Activated CD4-positive, alpha-beta T cell treated with anti-CD3 and anti-CD28 coated beads, Interleukin-2, amount 50 U/mL, for 1 hour (primary cell): ENCODE measurements around the gene GPR31.

ENCODE experiments used
- DNase-seq: peaks from one replicate; pipeline ENCODE4 v3.0.0-alpha.2; 2020

Gene GPR31

DNA sequence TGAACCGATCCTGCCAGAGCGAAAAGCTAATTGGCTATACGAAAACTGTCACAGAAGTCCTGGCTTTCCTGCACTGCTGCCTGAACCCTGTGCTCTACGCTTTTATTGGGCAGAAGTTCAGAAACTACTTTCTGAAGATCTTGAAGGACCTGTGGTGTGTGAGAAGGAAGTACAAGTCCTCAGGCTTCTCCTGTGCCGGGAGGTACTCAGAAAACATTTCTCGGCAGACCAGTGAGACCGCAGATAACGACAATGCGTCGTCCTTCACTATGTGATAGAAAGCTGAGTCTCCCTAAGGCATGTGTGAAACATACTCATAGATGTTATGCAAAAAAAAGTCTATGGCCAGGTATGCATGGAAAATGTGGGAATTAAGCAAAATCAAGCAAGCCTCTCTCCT, 20.7 kb downstream of the GPR31 start:
- DNase-seq: no peak

DNA sequence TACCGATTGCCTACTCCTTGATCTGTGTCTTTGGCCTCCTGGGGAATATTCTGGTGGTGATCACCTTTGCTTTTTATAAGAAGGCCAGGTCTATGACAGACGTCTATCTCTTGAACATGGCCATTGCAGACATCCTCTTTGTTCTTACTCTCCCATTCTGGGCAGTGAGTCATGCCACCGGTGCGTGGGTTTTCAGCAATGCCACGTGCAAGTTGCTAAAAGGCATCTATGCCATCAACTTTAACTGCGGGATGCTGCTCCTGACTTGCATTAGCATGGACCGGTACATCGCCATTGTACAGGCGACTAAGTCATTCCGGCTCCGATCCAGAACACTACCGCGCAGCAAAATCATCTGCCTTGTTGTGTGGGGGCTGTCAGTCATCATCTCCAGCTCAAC, 21.4 kb downstream of the GPR31 start:
- DNase-seq: no peak

DNA sequence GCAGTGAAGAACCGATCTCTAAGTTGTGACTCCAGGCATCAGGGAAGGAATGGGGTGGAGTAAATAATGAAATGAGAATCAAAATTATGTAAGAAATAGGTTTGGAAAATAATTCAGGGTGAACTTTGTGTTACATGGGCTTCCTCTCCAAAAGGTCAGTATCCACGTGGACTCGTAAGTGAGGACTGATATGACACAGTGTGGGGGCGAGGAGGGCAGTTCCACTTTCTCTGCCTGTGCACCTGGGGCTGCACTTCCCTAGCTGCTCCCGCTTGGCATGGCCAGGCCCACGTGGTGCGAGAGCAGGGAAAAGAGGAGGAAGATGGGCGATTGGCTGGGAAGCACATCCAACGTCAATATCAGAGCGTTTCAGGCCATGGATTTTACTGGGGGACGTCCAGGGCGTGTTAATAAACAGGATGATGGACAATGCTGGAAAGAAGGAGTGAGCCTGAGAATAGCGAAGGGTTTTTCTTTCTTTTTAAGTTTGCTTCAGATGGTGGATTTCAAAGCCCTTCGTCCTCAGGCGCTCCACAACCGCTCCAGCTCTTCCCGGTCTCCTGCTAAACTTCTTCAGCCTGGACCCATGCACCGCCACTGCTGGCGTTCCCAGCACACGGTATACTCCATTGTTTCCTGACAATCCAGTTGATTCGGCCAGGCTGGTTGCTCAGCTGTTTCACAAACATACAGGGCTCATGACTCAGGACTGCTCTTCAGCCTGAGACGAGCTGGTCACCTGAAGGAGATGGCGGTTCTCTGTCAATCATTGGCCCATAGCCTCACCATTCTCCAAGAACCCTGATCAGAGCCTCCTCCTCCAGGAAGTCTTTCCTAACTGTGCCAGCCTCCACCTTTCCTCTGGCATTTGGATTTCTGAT, 23.1 kb downstream of the GPR31 start:
- no peak for DNase-seq

DNA sequence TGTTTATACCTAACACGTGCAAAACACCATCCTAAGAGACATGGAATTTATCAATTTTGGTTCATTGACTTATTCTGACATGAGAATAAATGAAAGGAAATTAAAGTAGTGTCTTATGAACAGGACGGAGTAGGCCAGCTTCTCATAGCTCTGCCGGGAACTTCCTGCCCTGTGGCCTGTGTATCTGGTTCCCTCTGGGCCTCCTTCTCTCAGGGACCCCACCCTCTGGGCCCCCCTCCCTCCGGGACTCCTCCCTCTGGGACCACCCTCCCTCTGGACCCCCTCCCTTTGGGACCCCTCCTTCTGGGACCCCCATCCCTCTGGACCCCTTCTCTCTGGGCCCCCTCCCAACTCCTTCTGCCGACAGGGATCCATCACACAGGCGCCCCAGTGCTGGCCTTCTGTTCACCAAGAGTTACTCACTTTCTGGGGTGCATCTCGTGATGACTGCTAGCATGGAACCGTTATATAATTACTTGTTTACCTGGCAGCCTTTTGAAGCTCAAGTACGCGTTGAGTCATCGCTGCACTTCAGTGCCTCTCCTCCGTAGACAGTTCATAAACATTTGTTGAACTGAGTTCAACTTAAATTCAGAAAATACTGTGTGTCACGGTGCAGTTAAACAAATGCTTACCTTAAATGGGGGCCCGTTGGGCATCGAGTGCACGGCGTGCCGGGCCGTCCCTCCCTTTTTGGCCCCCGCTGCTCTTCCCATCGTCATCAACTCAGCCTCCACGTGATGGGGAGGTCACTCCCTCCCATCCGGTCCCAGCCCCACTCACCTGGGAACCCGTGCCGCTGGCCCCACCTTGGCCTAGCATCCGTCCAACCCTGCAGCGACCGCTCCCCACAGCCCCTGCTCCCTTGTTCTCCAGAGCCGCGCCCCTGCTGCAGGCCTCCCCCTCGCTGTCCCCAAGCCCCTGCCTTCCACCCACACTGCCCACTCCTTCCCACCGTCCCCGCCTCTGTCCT, 26.8 kb downstream of the GPR31 start:
- DNase-seq: no peak

DNA sequence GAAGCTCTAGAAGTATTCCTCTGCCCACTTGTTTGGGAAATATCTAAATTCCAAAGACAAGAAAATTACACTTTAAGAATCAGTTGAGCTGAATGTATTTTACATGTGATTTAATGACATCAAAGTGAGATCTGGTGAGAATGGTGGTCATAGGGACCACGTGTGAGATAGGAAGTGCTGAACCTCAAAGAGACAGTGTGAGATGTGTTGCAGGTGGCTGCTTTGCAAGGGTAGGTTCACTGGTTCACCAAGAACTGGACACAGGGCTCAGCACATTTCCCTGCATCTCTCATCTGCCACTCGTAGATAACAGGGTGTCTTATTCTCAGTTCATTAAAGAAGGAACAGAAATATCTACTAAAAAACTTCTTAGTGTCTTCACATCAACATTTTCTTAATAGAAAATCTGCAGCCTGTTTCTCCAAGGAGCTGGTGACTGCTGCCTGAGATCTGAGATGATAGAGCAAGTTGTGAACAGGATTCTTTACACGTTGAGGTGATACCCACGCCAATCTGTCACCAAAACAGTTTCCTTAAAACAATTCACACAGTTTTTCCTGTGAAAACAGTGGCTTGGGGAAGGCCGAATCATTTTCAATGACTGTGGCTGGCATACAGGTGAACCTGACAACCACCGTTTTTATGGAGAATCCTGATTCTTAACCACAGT, 27.6 kb downstream of the GPR31 start:
- DNase-seq: no peak

DNA sequence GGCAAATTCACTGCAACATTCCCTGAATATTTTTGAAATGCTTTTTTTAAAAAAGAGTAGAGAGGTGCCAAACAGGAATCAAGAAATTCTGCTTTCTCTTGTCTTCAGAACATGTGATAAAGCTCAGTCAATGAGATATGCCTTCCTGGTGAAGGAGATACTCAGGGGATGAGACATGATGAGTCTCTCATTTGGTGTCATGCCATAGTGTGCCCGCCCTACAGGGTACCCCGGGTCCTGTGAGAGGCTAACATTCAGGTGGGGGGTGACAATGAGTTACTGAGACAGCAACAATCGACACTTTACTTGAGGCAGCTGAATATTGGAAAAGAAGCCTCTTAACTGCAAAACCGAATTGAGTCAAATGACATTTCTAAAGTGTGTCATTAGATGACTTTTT, 28.2 kb downstream of the GPR31 start:
- DNase-seq: no peak

DNA sequence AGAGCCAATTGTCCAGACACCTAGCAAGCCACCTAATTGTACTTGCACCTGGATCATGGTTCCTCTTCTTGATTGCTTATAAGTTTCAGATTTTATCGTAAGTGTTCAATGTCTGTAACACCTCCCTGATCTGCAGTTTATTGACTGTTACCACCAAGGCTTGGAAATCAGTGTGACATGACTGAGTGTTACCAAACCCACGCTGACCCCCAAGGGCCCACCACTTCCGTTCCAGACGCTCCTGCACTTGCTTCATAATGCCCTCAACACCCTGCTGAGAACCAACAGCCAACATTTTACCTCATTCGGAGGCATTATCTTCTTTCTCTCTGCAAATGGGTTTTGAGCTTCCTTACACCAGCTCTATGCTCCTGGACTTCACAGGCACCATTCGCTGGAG, 28.6 kb downstream of the GPR31 start:
- no peak for DNase-seq

DNA sequence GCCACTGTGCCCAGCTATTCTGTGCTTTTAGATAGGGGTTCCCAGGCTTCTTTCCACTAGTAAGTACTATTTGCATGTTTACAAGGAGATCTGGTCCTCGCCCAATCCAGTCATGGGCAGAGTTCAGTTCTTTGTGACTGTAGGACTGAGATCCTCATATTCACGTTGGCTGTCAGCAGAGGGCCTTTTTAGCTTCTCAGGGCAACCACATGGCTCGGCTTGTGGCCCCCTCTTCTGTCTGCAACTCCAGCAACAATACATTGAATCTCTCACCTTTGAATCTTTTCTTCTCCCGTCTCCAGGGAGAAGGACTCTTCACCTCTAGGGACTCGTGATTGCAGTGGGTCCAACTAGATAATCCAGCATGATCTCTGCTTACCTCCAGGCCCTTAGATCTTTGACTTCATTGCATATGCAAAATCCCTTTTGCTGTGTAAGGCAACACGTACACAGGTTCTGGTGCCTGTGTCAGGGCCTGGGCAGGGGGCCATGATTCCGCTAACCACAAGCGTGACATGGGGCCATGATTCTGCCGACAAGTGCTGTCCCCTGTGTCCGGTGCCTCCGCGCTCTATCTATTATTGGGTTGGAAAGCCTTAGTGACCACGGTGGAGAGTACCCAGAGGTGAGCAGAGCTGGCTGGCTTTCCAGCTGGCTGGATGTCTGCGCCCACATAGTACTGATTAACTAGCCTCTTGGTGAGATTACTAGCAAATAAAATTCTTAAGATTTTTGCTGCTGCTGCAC, 29.8 kb downstream of the GPR31 start:
- no peak for DNase-seq

DNA sequence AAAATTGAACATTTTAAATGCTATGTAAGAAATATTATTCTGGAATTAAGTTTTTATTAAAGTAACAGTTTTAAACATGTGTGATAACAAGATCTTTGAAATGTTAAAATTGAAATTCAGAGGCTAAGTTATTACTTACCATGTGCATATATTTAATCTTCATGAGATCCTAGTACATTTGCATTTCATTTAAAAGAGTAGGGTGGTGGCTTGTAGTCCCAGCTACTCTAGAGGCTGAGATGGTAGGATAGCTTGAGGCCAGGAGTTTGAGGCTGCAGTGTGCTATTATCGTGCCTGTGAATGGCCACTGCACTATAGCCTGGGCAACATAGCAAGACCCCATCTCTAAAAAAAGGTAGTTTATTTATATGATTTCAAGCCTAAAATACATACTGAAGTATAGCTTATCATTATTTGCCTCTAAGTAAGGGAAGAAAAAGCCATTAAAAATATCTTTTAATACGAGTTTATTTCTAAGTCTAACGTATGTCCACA, 31.9 kb downstream of the GPR31 start:
- no peak for DNase-seq

DNA sequence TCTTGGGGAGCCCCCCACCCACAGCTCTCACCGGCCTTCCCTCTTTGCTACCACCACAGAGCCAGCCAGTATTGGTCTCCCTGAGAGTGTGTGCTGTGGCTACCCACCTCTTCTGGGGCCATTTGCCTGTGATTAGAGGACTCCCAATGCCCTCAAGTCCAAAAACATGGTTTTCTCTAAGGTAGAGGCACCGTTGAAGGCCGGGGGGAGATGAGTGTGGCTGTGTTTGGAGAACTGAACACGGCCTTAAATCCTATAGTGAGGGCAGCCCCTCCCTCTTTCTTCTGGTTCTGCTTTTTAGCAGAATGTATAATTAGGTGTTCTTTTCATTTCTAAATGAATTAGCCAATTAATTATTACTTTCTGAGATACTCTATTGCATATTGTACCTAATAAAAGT, 32.4 kb downstream of the GPR31 start:
- no peak for DNase-seq

DNA sequence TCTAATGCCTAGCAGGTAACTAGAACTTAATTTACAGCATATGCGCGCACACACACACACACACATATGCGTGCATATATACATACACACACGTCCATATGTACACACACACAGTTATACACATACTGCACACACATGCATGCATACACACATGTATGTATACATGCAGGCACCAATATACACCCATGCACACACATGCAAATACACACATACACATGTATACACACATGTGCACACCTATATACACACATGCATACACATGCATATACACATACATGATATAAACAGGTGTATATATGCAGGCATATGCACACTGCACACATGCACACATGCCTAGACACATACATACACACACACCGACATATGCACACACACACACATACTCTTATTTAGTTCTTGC, 33.0 kb downstream of the GPR31 start:
- DNase-seq: no peak

DNA sequence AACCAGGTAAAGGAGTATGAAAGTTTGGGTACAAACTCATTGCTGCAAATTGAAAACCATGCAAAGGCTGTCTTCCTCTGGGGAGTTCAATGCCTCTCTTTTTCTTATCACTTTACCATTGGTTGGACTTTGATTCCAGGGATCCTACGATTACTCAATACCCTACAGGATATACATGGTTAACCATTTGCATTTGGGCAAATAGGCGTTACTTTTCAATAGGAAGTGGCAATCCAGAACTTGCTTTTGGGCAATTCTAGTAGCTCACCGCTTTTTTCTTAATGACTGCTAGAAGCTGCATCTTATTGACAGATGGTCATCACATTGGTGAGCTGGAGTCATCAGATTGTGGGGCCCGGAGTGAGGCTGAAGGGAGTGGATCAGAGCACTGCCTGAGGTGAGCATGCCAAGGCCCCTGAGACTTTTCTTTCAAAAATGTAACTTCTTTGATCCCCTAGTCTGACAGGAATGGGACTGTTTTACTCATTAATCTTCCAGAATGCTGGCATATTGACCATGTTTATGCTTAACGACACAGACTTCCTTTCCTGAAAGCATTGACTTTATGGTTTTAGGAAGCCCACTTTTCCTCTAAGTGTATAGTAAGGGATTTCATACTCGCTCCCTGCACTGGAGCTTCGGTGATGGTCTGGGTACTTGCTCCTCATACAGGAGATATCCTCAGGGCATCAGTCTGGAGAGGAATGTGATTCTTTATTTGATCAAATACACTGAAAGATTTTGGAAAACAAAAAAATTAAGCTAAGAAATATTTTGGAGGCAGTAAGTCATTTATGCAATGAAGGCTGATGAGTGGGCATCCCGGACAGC, 34.7 kb downstream of the GPR31 start, which contains the start of gene CCR6:
Gene CCR6, plus strand, starts transcription at position 270 of the 831 bp plus-strand sequence. CDS start 13,039 bp downstream, outside the sequence.
- no peak for DNase-seq

DNA sequence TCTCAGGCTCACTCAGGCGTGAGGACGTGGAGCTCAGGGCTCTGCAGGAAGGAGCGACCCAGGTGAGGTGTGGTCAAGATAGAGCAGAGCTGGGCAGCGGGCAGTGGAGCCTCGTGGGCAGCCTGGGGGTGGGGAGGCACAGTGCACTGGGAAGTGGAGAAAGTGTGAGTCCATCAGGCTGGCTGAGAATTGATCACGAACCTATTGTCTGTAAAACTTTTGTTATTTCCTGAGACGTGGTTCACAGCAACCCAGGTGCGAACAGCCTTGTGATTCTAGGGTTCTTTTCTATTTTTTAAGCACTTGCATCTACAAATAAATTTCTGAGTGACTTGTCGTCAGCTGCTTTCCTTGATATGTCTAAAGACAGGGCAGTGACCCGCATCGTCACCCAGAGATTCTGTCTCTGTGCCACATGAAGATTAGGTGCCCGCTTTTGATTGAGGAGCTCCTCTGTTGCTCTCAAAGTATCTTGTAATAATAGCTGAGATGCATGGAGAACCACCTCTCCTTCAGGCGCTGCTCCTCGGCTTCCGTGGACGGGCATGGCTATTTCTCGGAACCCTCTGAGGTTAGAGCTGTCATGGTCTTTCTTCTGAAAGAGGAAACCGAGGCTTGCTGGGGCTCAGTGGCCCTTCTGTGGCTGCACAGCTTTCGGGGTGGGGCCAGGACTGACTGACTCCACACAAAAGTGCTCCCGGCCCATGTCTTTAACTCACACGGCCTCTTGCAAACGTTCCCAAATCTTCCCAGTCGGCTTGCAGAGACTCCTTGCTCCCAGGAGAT, 35.5 kb downstream of the GPR31 start:
- no peak for DNase-seq

DNA sequence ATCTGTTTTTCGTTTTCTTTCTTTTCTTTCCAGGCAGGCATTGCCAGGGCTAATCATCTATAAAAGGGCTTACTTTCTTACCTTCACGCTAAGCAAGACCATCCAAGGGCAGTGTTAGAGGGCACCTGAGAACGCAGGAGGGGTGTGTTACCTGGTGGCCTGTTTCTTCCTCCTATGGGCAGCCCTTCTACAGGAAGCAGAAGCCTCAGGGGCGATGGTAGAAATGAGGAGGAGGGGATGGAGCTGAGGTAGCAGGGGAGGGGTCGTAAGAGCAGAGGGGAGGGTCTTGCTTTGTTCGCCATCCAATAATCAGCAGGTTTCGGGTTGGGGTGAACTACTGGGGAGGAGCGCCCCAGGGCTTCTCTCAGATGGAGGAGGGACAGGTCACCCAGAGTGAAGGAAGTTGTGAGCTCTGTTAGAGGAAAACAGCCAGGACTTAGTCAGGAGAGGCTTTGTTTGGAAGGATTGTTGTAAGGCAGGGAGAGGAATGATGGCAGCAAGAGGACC, 36.4 kb downstream of the GPR31 start:
- no peak for DNase-seq

DNA sequence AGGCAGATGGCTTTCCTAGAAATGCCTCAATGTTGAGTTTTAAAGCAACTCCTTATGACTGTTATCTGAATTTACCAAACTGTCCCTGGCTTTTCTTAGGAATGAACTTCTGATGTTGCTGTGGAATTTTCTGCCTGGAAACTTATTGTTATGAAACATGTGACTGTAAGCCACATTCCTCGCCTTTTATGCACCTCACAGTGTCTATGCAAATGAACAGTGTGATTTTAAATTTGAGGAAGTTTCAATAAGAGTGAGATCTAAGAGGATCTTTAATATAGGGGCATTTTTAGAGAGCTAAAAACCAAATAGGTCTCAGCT, 37.2 kb downstream of the GPR31 start:
- no peak for DNase-seq

DNA sequence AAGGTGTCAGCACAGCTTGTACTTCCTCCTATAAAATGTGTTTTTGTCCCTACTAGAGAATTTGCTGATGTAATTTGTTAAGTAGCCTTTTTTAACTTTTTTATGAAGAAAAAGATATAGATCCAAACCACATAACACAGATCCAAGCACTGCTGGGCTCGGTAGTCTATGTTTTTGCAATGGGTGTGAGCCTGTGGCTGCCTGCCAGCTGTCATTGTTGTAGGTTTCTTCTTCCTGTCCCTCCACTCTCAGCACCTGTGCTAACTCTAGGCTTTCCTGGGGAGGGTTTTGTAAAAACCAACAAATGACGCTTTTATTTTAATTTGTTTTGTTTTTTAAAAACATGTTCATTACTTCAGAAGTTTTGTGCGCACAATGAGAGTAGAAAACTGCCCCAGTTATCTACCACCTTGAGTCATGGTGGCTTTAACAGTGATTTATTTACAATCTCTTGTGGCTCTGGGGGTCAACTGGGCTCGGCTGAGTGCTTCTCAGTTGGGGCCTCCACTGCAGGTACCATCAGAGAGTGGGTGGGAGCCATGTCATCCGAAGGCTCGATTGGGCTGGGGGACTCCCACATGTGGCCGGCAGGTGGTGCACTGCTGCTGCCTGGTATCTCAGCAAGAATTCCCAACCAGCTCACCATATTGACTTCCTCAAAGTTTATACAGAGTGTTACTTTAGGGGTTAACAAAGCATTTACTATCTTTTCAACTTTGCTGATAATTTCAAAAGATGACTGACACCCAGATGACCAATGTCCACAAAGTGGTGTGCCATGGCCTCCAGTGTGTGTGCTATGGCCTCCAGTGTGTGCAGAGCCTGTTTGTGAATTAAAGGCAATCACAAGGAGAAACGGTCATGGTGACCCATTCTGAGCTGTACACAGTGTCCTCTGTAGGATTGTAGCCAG, 37.9 kb downstream of the GPR31 start:
- peak; percentile 61 for DNase-seq

DNA sequence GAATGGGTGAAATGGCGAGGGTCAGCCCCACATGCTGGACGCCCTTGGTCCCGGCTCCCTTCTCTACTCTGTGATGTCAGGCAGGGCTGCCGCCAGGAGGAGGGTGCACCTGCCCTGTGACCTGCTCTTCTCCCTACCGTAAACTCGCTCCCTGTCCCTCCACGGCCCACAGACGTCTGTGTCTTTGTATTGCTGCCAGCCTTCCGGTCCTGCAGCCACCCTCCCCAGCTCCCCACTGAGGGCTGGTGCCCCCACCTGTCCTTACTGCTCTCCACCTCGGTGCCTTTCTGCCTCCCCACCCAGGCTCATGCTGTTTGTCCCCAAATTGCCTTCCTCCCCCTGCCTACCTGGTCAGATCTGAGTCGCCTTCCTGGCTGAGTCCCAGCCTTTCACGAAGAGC, 38.9 kb downstream of the GPR31 start:
- no peak for DNase-seq

DNA sequence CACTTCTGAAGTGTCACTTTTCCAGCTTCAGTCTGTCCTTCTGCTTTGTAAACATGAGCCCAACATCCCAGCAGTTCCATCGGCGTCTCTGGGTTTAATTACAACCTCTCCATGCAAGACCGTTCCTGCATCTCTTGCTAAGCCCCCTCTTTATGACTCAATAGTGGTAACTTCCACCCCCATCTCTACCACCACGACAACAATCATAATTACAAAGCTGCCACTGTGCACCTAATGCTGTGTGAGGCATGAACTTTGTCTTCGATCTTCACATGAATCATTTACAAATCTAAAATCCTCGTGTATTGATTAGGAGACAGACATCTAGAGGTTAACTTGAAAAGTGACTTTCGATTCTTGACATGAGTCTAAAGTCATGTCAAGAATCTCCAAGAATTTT, 39.8 kb downstream of the GPR31 start:
- no peak for DNase-seq

DNA sequence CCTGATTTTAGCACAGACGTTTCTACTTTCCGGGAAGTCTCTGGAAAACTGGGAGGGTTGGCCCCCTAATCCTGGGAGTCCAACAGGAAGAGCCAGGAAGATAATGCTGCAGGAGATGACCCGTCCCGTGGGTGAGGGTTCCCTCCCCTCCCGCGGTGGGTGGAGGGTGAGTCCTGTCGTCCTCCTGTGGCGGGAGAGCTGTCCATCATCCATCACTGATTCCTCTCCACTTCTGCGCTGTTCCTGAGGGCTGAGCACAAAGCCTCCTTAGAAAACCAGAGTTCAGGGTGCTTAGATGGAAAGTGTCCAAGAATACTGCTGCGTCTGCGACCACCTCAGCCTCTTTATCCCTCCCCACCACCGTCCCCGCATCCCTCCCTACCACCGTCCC, 40.9 kb downstream of the GPR31 start:
- no peak for DNase-seq
